GM12892 (cell line): Measurements from ENCODE around the gene GALNT1.

Experiments used
- POLR2A ChIP-seq: IDR thresholded peaks from 2 replicates; pipeline ENCODE4 v1.6.1; 2011; ENCODE audit warnings: low read depth, low read length, control low read depth
- POLR2AphosphoS5 ChIP-seq: IDR thresholded peaks from 2 replicates; pipeline ENCODE4 v1.6.1; 2011; ENCODE audit warnings: low read depth, low read length, control low read depth
- TAF1 ChIP-seq: IDR thresholded peaks from 2 replicates; pipeline ENCODE4 v1.6.1; 2011; ENCODE audit warnings: low read depth, mild to moderate bottlenecking, control low read depth, low read length, borderline replicate concordance

DNA sequence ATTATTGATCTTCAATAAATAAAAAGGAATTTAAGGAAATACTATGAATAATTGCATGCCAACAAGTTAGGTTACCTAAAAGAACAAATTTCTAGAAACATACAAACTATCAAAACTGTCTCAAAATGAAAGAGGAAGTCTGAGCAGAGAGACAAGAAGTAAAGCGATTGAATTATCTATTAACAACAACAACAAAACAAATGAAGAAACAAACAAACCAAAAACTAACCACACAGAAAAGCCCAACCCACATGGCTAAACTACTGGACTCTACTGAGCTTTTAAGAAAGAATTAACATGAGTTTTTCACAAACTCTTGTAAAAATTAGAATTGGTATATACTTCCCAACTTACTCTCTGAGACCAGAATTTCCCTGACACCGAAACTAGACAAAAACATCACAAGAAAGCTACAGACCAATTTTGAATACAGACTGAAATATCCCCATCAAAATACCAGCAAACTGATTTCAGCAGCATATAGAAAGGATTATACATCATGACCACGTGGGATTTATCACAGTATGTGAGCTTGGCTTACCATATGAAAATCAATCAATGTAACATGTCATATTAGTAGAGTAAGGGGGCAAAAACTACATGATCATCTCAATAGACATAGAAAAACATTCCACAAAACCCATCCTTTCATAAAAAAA lies 16.6 kb upstream of the GALNT1 start:
- no peak for TF ChIP-seq POLR2AphosphoS5
- no peak for TF ChIP-seq POLR2A
- TF ChIP-seq TAF1, result no peak
